Thymus (tissue), 11 donors: ENCODE results near the gene DRD1. TPM values are rescaled to one million over a fixed set of nuclear protein-coding genes. Genes with fewer than 3 reads are reported as not detected.

Experiments used
- DNase-seq, 9 donors: peaks; one replicate each; pipeline ENCODE4 v3.0.0-alpha.2; 2013; ENCODE audit warnings: low spot score in 9 of 9, low read depth in 6 of 9, missing footprints in 1 of 9
- H3K27ac ChIP-seq, 2 donors: one replicate each; pipeline ENCODE4 v1.5.1; 2013; ENCODE audit warnings: control low read depth in 1 of 2, low read depth in 1 of 2, low read length in 1 of 2, mild to moderate bottlenecking in 1 of 2, moderate library complexity in 1 of 2
- H3K27me3 ChIP-seq, 2 donors: one replicate each; pipeline ENCODE4 v1.5.1; 2013; ENCODE audit warnings: low read length in 1 of 2; ENCODE audit not compliant: control insufficient read depth in 2 of 2, insufficient read depth in 1 of 2
- H3K36me3 ChIP-seq, 2 donors: one replicate each; pipeline ENCODE4 v1.5.1; 2013; ENCODE audit warnings: low read length in 1 of 2, mild to moderate bottlenecking in 1 of 2, moderate library complexity in 1 of 2; ENCODE audit not compliant: control insufficient read depth in 2 of 2, insufficient read depth in 2 of 2
- H3K4me1 ChIP-seq, 2 donors: one replicate each; pipeline ENCODE4 v1.5.1; 2013; ENCODE audit warnings: low read length in 2 of 2; ENCODE audit not compliant: control insufficient read depth in 2 of 2, insufficient read depth in 2 of 2
- H3K4me3 ChIP-seq, 2 donors: one replicate each; pipeline ENCODE4 v1.5.1; 2013; ENCODE audit warnings: low read length in 2 of 2, control low read depth in 1 of 2, mild to moderate bottlenecking in 1 of 2
- H3K9me3 ChIP-seq, 2 donors: one replicate each; pipeline ENCODE4 v1.5.1; 2013; ENCODE audit warnings: low read length in 1 of 2, mild to moderate bottlenecking in 1 of 2; ENCODE audit not compliant: control insufficient read depth in 2 of 2, insufficient read depth in 1 of 2
- WGBS: extraction: QIAGEN DNeasy Blood & Tissue Kit; methylation state at CpG from one replicate; pipeline ENCODE4 v1.1.7; 2013; 5-methylcytosine and 5-hydroxymethylcytosine counted together
- polyA plus RNA-seq: library from polyadenylated mRNA; stranded (reverse); fragments of 200-250 nt; gene quantifications from one replicate; pipeline ENCODE4 v1.2.3, GENCODE V29; 2013
- total RNA-seq: library from RNA; stranded (reverse); fragments of 120-200 nt; gene quantifications from one replicate; pipeline ENCODE4 v1.2.4, GENCODE V29; 2013
- donor health status: healthy.

DRD1 gene
- total and polyA plus RNA-seq, 2 donors: 0.41 to 0.80 TPM

DNA sequence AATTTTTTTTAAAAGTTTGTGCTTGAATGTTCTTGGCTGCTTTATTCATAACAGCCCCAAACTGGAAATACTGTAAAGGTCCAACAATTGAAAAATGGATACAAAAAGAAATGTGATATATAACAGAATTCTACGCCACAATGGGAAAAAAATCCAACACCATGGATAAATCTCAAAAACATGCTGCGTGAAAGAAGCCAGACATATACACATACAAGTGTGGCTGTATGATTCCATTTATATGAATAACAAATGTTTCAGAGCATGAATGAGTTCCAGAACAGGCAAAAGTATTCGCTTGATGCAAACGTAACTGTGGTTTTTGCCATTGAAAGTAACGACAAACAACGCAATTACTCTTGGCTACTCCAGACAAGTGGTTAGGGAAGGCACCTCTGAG, 27.2 kb upstream of the DRD1 start:
- Histone ChIP-seq H3K4me3 (no peak overlapping the region), H3K9me3 (peaks cover 0 to 3% of the 10 kb centered on the region in 2 donors), H3K4me1 (no peaks in the 10 kb centered on the region), H3K27ac (no peak overlapping the region), H3K36me3 (no peaks in the 10 kb centered on the region), H3K27me3 (peaks cover 6 to 24% of the 10 kb centered on the region in 2 donors)
- no peak for DNase-seq
- 98% methylated on average over 6 of the region's 6 CpGs for WGBS

DNA sequence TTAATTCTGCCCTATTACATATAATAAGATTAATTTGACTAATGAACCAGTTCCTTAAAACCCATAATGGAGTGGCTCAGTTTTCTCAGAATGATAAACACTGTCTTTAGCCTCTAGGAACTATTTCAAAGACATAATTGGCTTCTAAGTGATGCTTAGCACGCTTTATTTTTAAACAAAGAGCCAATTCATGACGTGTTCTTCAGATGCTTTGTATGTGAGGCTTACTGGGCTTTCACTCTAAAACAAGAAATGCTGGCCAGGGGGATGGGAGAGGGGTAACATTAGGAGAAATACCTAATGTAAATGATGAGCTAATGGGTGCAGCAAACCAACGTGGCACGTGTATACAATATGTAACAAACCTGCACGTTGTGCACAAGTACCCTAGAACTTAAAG, 26.8 kb upstream of the DRD1 start:
- no peak for DNase-seq
- Histone ChIP-seq H3K36me3 (no peaks in the 10 kb centered on the region), H3K4me3 (no peak overlapping the region), H3K27me3 (peaks cover 6 to 24% of the 10 kb centered on the region in 2 donors), H3K27ac (no peak overlapping the region), H3K4me1 (no peaks in the 10 kb centered on the region), H3K9me3 (peaks cover 0 to 2% of the 10 kb centered on the region in 2 donors)
- 96% methylated on average over 5 of the region's 5 CpGs for WGBS

DNA sequence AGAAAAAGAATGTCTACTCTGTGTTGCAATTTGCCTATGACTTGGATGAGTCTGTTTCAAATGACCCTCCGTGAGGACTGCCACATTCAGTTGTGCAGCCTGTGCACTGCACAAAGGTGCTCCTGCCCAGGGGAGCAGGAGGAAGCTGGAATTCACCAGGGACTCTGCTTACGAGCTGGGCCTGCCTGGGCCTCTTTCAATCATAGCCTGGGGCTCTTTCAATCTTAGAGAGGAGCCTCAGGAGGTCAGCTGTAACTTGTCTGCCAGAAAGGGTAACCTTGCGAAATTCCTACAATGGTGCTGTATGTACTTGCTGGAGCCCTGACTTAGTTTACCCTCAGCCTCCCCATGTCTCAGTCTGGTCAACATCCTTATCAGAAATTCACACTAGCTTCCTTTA, 25.9 kb upstream of the DRD1 start:
- peaks cover 3 to 19% of the 10 kb centered on the region in 2 donors for H3K27me3 ChIP-seq
- H3K9me3 ChIP-seq: no peaks in the 10 kb centered on the region
- H3K4me1 ChIP-seq: no peaks in the 10 kb centered on the region
- H3K27ac ChIP-seq: no peak overlapping the region
- no peak overlapping the region for H3K4me3 ChIP-seq
- no peaks in the 10 kb centered on the region for H3K36me3 ChIP-seq
- no peak for DNase-seq
- 70% methylated on average over 3 of the region's 3 CpGs for WGBS

DNA sequence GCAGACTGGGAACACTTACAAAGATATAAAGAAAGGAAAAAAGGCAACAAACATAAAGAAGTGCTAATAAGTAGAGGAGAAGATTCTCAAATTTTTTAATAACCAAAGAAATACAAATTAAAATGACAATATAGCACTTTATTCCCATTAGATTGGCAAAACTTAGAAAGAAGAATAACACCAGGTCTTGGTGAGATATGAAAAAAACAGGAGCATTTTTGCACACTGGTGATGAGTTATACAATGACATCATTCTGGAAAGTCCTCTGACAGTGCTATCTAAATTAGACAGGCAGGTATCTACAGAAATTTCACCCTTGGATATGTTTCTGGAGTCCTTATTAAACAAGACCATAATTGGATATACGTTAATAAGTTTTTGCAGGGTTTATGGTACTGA, 24.9 kb upstream of the DRD1 start:
- Histone ChIP-seq H3K27me3 (peaks cover 3 to 13% of the 10 kb centered on the region in 2 donors), H3K4me3 (no peak overlapping the region), H3K27ac (no peak overlapping the region), H3K36me3 (no peaks in the 10 kb centered on the region), H3K9me3 (no peaks in the 10 kb centered on the region), H3K4me1 (peaks cover 2 to 6% of the 10 kb centered on the region in 2 donors)
- no peak for DNase-seq
- WGBS: 95% methylated on average over 1 of the region's 1 CpG

DNA sequence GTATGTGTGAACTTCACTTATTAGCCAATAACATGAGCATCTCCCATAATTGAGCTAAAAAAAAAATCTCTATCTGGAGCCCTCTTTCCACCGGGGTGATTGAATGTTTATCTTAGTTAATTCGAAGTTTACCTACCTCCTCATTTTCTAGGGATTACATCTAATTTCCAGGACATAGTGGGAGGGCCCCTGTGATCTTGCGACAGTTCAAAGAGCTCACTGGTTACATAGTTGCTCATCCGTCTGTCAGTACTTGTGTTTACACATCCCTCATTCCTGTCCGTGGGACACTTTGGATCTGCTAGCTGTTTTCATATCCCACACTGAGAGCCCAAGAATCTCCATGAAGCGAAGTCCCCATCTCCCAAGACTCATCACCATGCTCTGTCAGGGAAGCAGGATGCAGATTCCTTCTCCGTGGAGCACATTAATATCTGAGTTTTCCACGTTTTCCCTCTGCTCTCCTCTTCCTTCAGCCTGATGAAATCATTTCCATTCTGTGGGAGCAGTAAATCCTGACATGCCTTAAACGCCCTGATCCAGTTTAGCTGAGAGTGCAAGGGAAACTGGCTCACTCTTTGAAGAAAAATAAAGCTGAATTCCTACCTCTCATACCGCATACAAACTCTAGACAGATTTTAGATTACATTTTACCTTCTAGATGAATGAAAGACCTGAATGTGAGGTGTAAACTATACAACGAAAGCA, 24.2 kb upstream of the DRD1 start:
- H3K27me3 ChIP-seq: peaks cover 3 to 13% of the 10 kb centered on the region in 2 donors
- no peaks in the 10 kb centered on the region for H3K36me3 ChIP-seq
- WGBS: 76% methylated on average over 11 of the region's 11 CpGs
- no peak overlapping the region for H3K4me3 ChIP-seq
- H3K9me3 ChIP-seq: no peaks in the 10 kb centered on the region
- no peak for DNase-seq
- no peak overlapping the region for H3K27ac ChIP-seq
- H3K4me1 ChIP-seq: peaks cover 8 to 13% of the 10 kb centered on the region in 2 donors

DNA sequence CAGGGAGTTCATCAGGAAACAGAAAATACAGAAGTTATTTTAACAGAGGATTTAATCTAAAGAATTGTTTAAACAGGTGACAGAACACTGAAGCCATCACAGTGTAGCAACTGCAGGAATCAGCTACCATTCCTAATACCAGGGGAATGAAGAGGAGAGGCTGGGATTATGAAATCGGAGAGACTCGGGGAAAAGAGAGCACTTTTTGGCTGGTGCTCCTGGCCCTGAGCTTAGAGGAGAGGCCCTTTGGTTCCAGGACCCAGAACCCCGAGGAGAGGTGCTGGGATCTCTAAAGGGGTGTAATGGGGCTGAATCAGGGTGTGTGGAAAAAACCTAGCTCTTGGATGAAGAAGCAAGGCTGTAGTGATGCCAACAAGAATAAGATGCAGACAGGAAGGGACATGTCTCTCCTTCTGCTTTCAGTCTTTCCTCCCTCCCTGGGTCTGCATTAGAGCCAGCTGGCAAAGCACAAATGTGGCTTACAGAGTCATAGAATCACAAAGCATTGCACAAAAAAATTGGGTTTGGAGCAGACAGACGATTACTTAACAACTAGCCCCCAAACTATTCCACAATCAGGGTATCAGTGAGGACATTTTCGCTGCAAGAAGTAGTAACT, 22.8 kb upstream of the DRD1 start:
- Histone ChIP-seq H3K4me3 (no peak overlapping the region), H3K4me1 (peaks cover 10 to 16% of the 10 kb centered on the region in 2 donors), H3K9me3 (peaks cover 0 to 4% of the 10 kb centered on the region in 2 donors), H3K27ac (peak overlapping the region in 1 of 2 donors; percentile 9), H3K36me3 (no peaks in the 10 kb centered on the region), H3K27me3 (peaks cover 3 to 16% of the 10 kb centered on the region in 2 donors)
- 72% methylated on average over 5 of the region's 5 CpGs for WGBS
- peak in 1 of 9 donors; percentile 16 for DNase-seq

DNA sequence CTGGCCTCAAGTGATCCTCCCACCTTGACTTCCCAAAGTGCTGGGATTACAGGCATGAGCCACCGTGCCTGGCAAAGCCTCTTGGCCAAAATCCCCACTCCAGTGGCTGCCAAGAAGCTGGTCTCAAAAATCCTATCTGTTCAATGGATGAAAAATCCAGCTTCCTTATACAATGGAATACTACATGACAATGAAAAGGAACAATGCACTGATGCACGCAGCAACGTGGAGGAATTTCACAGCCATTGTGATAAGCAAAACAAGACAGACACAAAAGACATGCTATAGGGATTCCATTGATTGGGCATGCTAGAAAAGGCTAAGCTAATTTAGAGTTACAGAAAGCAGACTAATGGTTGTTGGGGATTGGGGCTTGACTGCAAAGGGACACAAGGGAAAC, 21.3 kb upstream of the DRD1 start:
- Histone ChIP-seq H3K27me3 (peaks cover 3 to 16% of the 10 kb centered on the region in 2 donors), H3K4me3 (no peak overlapping the region), H3K27ac (no peak overlapping the region), H3K9me3 (peaks cover 0 to 4% of the 10 kb centered on the region in 2 donors), H3K4me1 (peaks cover 10 to 16% of the 10 kb centered on the region in 2 donors), H3K36me3 (no peaks in the 10 kb centered on the region)
- 38% methylated on average over 3 of the region's 3 CpGs for WGBS
- DNase-seq: no peak

DNA sequence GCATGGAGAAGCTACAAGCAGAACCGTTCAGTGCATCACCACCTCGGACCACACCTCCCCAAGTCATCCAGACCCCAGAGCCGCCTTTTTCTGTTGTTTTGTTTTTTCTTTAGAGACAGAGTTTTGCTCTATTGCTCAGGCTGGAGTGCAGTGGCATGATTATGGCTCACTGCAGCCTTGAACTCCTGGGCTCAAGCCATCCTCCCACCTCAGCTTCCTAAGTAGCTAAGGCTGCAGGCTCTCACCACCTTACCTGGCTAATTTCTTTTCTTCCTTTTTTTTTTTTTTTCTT, 20.9 kb upstream of the DRD1 start:
- 11% methylated on average over 3 of the region's 3 CpGs for WGBS
- peaks cover 0 to 4% of the 10 kb centered on the region in 2 donors for H3K9me3 ChIP-seq
- DNase-seq: no peak
- H3K4me3 ChIP-seq: no peak overlapping the region
- H3K4me1 ChIP-seq: peaks cover 10 to 16% of the 10 kb centered on the region in 2 donors
- no peak overlapping the region for H3K27ac ChIP-seq
- peaks cover 3 to 14% of the 10 kb centered on the region in 2 donors for H3K27me3 ChIP-seq
- no peaks in the 10 kb centered on the region for H3K36me3 ChIP-seq

DNA sequence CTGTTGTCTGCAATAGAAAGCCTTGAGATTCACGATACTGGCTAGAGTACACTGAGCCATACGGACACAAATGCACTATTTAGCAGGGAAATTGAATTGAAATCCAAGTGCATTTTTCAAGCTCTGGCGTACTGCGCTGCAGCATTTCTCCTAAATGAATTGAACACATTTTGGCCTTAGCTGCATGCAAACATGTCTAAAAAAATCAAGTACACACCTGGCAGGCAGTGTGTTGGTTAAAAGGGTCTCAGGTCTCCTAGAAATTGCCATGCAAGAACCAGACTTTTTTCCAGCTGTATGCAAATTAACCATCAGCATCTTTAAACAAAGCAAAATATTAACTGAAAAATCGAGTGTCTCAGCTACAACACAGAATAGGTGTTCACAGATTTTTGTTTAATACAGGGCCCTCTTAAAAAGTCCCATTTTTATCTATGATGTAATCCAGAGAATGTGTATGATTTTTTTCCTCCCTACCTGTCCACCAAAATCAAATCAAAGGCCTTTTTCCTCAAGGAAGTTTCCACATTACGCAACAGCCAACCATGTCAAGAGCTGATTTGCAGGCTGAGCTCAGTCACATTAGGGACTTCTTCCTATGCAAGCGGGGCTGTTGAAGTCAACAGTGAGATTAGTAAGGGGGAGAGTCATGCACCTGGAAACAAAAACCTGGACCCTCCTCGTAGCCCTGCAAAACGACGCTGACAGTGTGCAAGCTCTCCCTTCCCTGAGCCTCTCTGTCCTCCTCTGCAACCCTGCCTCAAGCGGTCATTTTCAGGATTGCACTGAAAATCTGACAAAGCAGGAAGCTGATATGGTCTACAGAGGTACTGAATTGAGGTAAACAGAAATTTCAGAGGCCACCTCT, 20.3 kb upstream of the DRD1 start:
- Histone ChIP-seq H3K9me3 (peaks cover 0 to 4% of the 10 kb centered on the region in 2 donors), H3K4me3 (no peak overlapping the region), H3K4me1 (peaks cover 10 to 16% of the 10 kb centered on the region in 2 donors), H3K36me3 (no peaks in the 10 kb centered on the region), H3K27me3 (peaks cover 3 to 13% of the 10 kb centered on the region in 2 donors), H3K27ac (peak overlapping the region in 1 of 2 donors; percentile 34)
- peak in 7 of 9 donors; percentile 58 to 88 (median 69) for DNase-seq
- 55% methylated on average over 11 of the region's 11 CpGs for WGBS
